OCI-LY1 (cell line): ENCODE data around the gene PARVG.

Experiments used
- H2AFZ ChIP-seq: fragments of 200-600 bp; sonication (generic), shearing (Covaris generic); 2 replicates; pipeline ENCODE4 v1.6.0; 2014; ENCODE audit warnings: antibody characterized with exemption, mild to moderate bottlenecking, low read length
- H3F3A ChIP-seq: fragments of 200-600 bp; sonication (generic), shearing (Covaris generic); 2 replicates; pipeline ENCODE4 v1.6.0; 2014; ENCODE audit warnings: mild to moderate bottlenecking, antibody characterized with exemption, low read length, moderate library complexity; ENCODE audit not compliant: insufficient read depth
- H3K27ac ChIP-seq: fragments of 200-600 bp; sonication (generic); 2 replicates; pipeline ENCODE4 v1.5.1; 2014; ENCODE audit warnings: low read length, mixed run types, mild to moderate bottlenecking, low read depth; ENCODE audit not compliant: poor library complexity, severe bottlenecking
- H3K27me3 ChIP-seq: fragments of 200-600 bp; sonication (generic); 2 replicates; pipeline ENCODE4 v1.6.0; 2014; ENCODE audit warnings: antibody characterized with exemption, mild to moderate bottlenecking, low read length, moderate library complexity; ENCODE audit not compliant: insufficient read depth
- H3K36me3 ChIP-seq: fragments of 200-600 bp; sonication (generic); 2 replicates; pipeline ENCODE4 v1.6.1; 2014; ENCODE audit warnings: mild to moderate bottlenecking, antibody characterized with exemption, low read length, moderate library complexity, mixed read lengths; ENCODE audit not compliant: insufficient read depth
- H3K4me1 ChIP-seq: fragments of 200-600 bp; sonication (generic); 2 replicates; pipeline ENCODE4 v1.5.1; 2014; ENCODE audit warnings: mild to moderate bottlenecking, low read length, moderate library complexity; ENCODE audit not compliant: insufficient read depth, severe bottlenecking
- H3K4me2 ChIP-seq: fragments of 200-600 bp; sonication (generic), shearing (Covaris generic); 2 replicates; pipeline ENCODE4 v1.6.1; 2014; ENCODE audit warnings: low read length
- H3K4me3 ChIP-seq: fragments of 200-600 bp; sonication (generic); 2 replicates; pipeline ENCODE4 v1.5.1; 2014; ENCODE audit warnings: low read length, low read depth, mild to moderate bottlenecking, mixed read lengths; ENCODE audit not compliant: poor library complexity, severe bottlenecking
- H3K79me2 ChIP-seq: fragments of 200-600 bp; shearing (Covaris generic); 2 replicates; pipeline ENCODE4 v1.6.1; 2016; ENCODE audit warnings: mixed run types, low read length, mixed read lengths; ENCODE audit not compliant: insufficient read depth
- H3K9ac ChIP-seq: fragments of 200-600 bp; sonication (generic), shearing (Covaris generic); 2 replicates; pipeline ENCODE4 v1.6.1; 2014; ENCODE audit warnings: mild to moderate bottlenecking, low read length, mixed read lengths
- H3K9me2 ChIP-seq: fragments of 200-600 bp; sonication (generic), shearing (Covaris generic); 2 replicates; pipeline ENCODE4 v1.6.1; 2014; ENCODE audit warnings: low read depth, mild to moderate bottlenecking, low read length, mixed read lengths
- H3K9me3 ChIP-seq: fragments of 200-600 bp; shearing (Covaris generic); 2 replicates; pipeline ENCODE4 v1.6.1; 2014; ENCODE audit warnings: low read length, mixed read lengths
- H4K20me1 ChIP-seq: fragments of 200-600 bp; sonication (generic), shearing (Covaris generic); 2 replicates; pipeline ENCODE4 v1.6.0; 2016; ENCODE audit warnings: mild to moderate bottlenecking, low read length; ENCODE audit not compliant: insufficient read depth
- CTCF ChIP-seq: fragments of 200-600 bp; sonication (generic), shearing (Covaris generic); IDR thresholded peaks from 2 replicates; pipeline ENCODE4 v1.5.1; 2017; ENCODE audit warnings: mild to moderate bottlenecking, antibody characterized with exemption, low read length, moderate library complexity, mixed read lengths
- EZH2 ChIP-seq: fragments of 200-600 bp; sonication (generic), shearing (Covaris generic); IDR thresholded peaks from 2 replicates; pipeline ENCODE4 v1.8.0; 2017; ENCODE audit warnings: borderline replicate concordance, mixed run types, mild to moderate bottlenecking, antibody characterized with exemption, low read length, moderate library complexity, mixed read lengths

The PARVG gene

GRCh38 chr22:44247346-44247745, 66.6 kb downstream of the PARVG start:
- Histone ChIP-seq H3K9me3 (0 out of 2 replicates have a peak, but pooled peaks cover 4% of the 10 kb centered on the region), H3K27ac (no peak overlapping the region), H3F3A (no peaks in the 10 kb centered on the region), H3K79me2 (no peaks in the 10 kb centered on the region), H4K20me1 (no peaks in the 10 kb centered on the region), H3K4me3 (no peak overlapping the region), H3K9ac (no peak overlapping the region), H3K4me1 (no peaks in the 10 kb centered on the region), H3K27me3 (peaks cover 8% of the 10 kb centered on the region; the same call in 1 of the 2 replicates), H3K4me2 (no peak overlapping the region), H2AFZ (no peak overlapping the region), H3K36me3 (no peaks in the 10 kb centered on the region), H3K9me2 (no peaks in the 10 kb centered on the region)
- TF ChIP-seq CTCF: no peak
- TF ChIP-seq EZH2: no peak

- TF ChIP-seq EZH2: no peak
- no peak for TF ChIP-seq CTCF
- no peak overlapping the region for H3K27ac ChIP-seq
- no peak overlapping the region for H2AFZ ChIP-seq
- H3K4me2 ChIP-seq: no peak overlapping the region
- no peaks in the 10 kb centered on the region for H3K9me2 ChIP-seq
- H3K9ac ChIP-seq: no peak overlapping the region
- H3K36me3 ChIP-seq: no peaks in the 10 kb centered on the region
- H3F3A ChIP-seq: no peaks in the 10 kb centered on the region
- peaks cover 8% of the 10 kb centered on the region; the same call in 1 of the 2 replicates for H3K27me3 ChIP-seq
- H3K79me2 ChIP-seq: no peaks in the 10 kb centered on the region
- no peaks in the 10 kb centered on the region for H3K4me1 ChIP-seq
- 0 out of 2 replicates have a peak, but pooled peaks cover 4% of the 10 kb centered on the region for H3K9me3 ChIP-seq
- H4K20me1 ChIP-seq: no peaks in the 10 kb centered on the region
- H3K4me3 ChIP-seq: no peak overlapping the region
Observed at GRCh38 chr22:44247923-44248892, 67.5 kb downstream of the PARVG start.

GRCh38 chr22:44248926-44249325, 68.2 kb downstream of the PARVG start:
- no peak overlapping the region for H3K9ac ChIP-seq

More at GRCh38 chr22:44248926-44249325, 68.2 kb downstream of the PARVG start:
- Histone ChIP-seq H3K36me3 (no peaks in the 10 kb centered on the region), H2AFZ (no peak overlapping the region), H3K4me1 (no peaks in the 10 kb centered on the region), H3F3A (no peaks in the 10 kb centered on the region), H3K27ac (no peak overlapping the region), H3K4me3 (no peak overlapping the region), H3K79me2 (no peaks in the 10 kb centered on the region), H4K20me1 (no peaks in the 10 kb centered on the region), H3K9me2 (no peaks in the 10 kb centered on the region), H3K9me3 (0 out of 2 replicates have a peak, but pooled peaks cover 4% of the 10 kb centered on the region), H3K4me2 (no peak overlapping the region), H3K27me3 (peaks cover 8% of the 10 kb centered on the region; the same call in 1 of the 2 replicates)
- TF ChIP-seq EZH2: no peak
- no peak for TF ChIP-seq CTCF
